HFFc6 (cell line): ENCODE measurements around the gene CREBBP. TPM values are rescaled to one million over a fixed set of nuclear protein-coding genes. Genes with fewer than 3 reads are reported as not detected.

ENCODE experiments used
- DNase-seq: peaks from one replicate; pipeline ENCODE4 v3.0.0-alpha.2; 2018
- H3K27ac Mint-ChIP-seq: 2 replicates; pipeline ENCODE4 v1.8.0; 2020; ENCODE audit warnings: mild to moderate bottlenecking, mixed read lengths
- H3K27me3 Mint-ChIP-seq: 2 replicates; pipeline ENCODE4 v1.8.0; 2021; ENCODE audit warnings: mild to moderate bottlenecking, moderate library complexity, mixed read lengths; ENCODE audit not compliant: insufficient read depth
- H3K36me3 Mint-ChIP-seq: 2 replicates; pipeline ENCODE4 v1.8.0; 2021; ENCODE audit warnings: low read depth, mixed read lengths
- H3K4me1 Mint-ChIP-seq: 2 replicates; pipeline ENCODE4 v1.8.0; 2020; ENCODE audit warnings: low read depth, mixed read lengths
- H3K4me3 Mint-ChIP-seq: 2 replicates; pipeline ENCODE4 v1.8.0; 2020; ENCODE audit warnings: mild to moderate bottlenecking, moderate library complexity, mixed read lengths
- H3K9me3 Mint-ChIP-seq: 2 replicates; pipeline ENCODE4 v1.8.0; 2020; ENCODE audit warnings: mild to moderate bottlenecking, mixed read lengths
- CTCF ChIP-seq: fragments of 200-600 bp; sonication (generic); IDR thresholded peaks from 2 replicates; pipeline ENCODE4 v1.5.0; 2021; ENCODE audit warnings: antibody characterized with exemption, mild to moderate bottlenecking
- total RNA-seq, 6 experiments: library from RNA; stranded (reverse); fragmentation: NEBNext Ultra II Directional; extraction: Animal tissue kit (Norgen Biotek cat#: 25700); gene quantifications; 2 replicates in 1 of 6; 3 replicates in 5 of 6; pipeline ENCODE4 v1.2.3, GENCODE V29; 2021

The CREBBP gene
- total RNA-seq, 6 experiments from 2014 or later, result 40.2 to 51.4 (median 43.4) TPM

- no peak for DNase-seq
Measured at GRCh38 chr16:3793161-3793576, 87.3 kb downstream of the CREBBP start.

GRCh38 chr16:3792472-3793012 lies 88.0 kb downstream of the CREBBP start:
- Mint-ChIP-seq H3K4me3 (no peak overlapping the region), H3K27ac (no peak overlapping the region), H3K27me3 (peaks cover 7% of the 10 kb centered on the region; the same call in 1 of the 2 replicates), H3K9me3 (no peaks in the 10 kb centered on the region), H3K4me1 (peaks cover 26% of the 10 kb centered on the region), H3K36me3 (peaks cover 32% of the 10 kb centered on the region)
- no peak for DNase-seq
- no peak for TF ChIP-seq CTCF

More at GRCh38 chr16:3793161-3793576, 87.3 kb downstream of the CREBBP start:
- Mint-ChIP-seq H3K4me1 (peaks cover 33% of the 10 kb centered on the region), H3K27me3 (peaks cover 7% of the 10 kb centered on the region; the same call in 1 of the 2 replicates), H3K36me3 (peaks cover 32% of the 10 kb centered on the region), H3K9me3 (no peaks in the 10 kb centered on the region), H3K27ac (no peak overlapping the region), H3K4me3 (no peak overlapping the region)
- no peak for TF ChIP-seq CTCF

GRCh38 chr16:3791701-3792100 lies 88.8 kb downstream of the CREBBP start:
- no peak for TF ChIP-seq CTCF
- no peak for DNase-seq
- H3K4me3 Mint-ChIP-seq, result no peak overlapping the region
- peaks cover 18% of the 10 kb centered on the region for H3K4me1 Mint-ChIP-seq
- H3K9me3 Mint-ChIP-seq, result no peaks in the 10 kb centered on the region
- peaks cover 7% of the 10 kb centered on the region; the same call in 1 of the 2 replicates for H3K27me3 Mint-ChIP-seq
- H3K27ac Mint-ChIP-seq, result no peak overlapping the region
- peaks cover 32% of the 10 kb centered on the region for H3K36me3 Mint-ChIP-seq

- TF ChIP-seq CTCF, result no peak
- Mint-ChIP-seq H3K4me3 (no peak overlapping the region), H3K36me3 (peaks cover 32% of the 10 kb centered on the region), H3K27ac (no peak overlapping the region; the same call in 1 of the 2 replicates), H3K4me1 (peaks cover 6% of the 10 kb centered on the region; the same call in 1 of the 2 replicates), H3K9me3 (no peaks in the 10 kb centered on the region), H3K27me3 (peaks cover 7% of the 10 kb centered on the region; the same call in 1 of the 2 replicates)
- DNase-seq, result no peak
Measured at GRCh38 chr16:3789375-3790099, 91.0 kb downstream of the CREBBP start.

GRCh38 chr16:3788711-3789374 lies 91.7 kb downstream of the CREBBP start:
- H3K4me3 Mint-ChIP-seq, result no peak overlapping the region
- H3K36me3 Mint-ChIP-seq, result peaks cover 32% of the 10 kb centered on the region
- no peak overlapping the region; the same call in 1 of the 2 replicates for H3K27ac Mint-ChIP-seq

More at GRCh38 chr16:3788711-3789374, 91.7 kb downstream of the CREBBP start:
- no peak for TF ChIP-seq CTCF
- DNase-seq, result no peak
- Mint-ChIP-seq H3K9me3 (no peaks in the 10 kb centered on the region), H3K4me1 (peaks cover 5% of the 10 kb centered on the region; the same call in 1 of the 2 replicates), H3K27me3 (peaks cover 7% of the 10 kb centered on the region; the same call in 1 of the 2 replicates)
